GM19397 (cell line): Measurements from ENCODE around the gene CADM2.
"Not testable (repeated sequence)": the region's sequence is repeated elsewhere in the genome, so short reads cannot be mapped to it uniquely, and the experiment has no call there.

Experiments used
- ATAC-seq: cut with Tn5 transposase; IDR thresholded peaks from one replicate; pipeline ENCODE4 v1.9.1; 2021; ENCODE audit warnings: mild to moderate bottlenecking, moderate library complexity; ENCODE audit not compliant: unreplicated experiment

CADM2 gene

GRCh38 chr3:85627932-85628331 lies 669.1 kb downstream of the CADM2 start:
- no peak for ATAC-seq

GRCh38 chr3:85631070-85631469 lies 672.3 kb downstream of the CADM2 start:
- no peak for ATAC-seq

- ATAC-seq = no peak
Measured at GRCh38 chr3:85632921-85633320, 674.1 kb downstream of the CADM2 start.

GRCh38 chr3:85652360-85652759 lies 693.6 kb downstream of the CADM2 start:
- ATAC-seq = no peak

- ATAC-seq = no peak
Measured at GRCh38 chr3:85660451-85660850, 701.7 kb downstream of the CADM2 start.

- no peak for ATAC-seq
Measured at GRCh38 chr3:85662462-85662861, 703.7 kb downstream of the CADM2 start.

- no peak for ATAC-seq
Measured at GRCh38 chr3:85667744-85668143, 709.0 kb downstream of the CADM2 start.

GRCh38 chr3:85670634-85671205 lies 711.9 kb downstream of the CADM2 start:
- no peak for ATAC-seq

GRCh38 chr3:85672761-85673160 lies 714.0 kb downstream of the CADM2 start:
- ATAC-seq = no peak

- ATAC-seq = no peak
Measured at GRCh38 chr3:85678713-85679112, 719.9 kb downstream of the CADM2 start.

GRCh38 chr3:85681906-85682305 lies 723.1 kb downstream of the CADM2 start:
- no peak for ATAC-seq

GRCh38 chr3:85691196-85691595 lies 732.4 kb downstream of the CADM2 start:
- no peak for ATAC-seq

GRCh38 chr3:85697156-85697555 lies 738.4 kb downstream of the CADM2 start:
- ATAC-seq = no peak

- no peak for ATAC-seq
Measured at GRCh38 chr3:85706130-85706529, 747.3 kb downstream of the CADM2 start.

GRCh38 chr3:85708325-85708724 lies 749.5 kb downstream of the CADM2 start:
- not testable (repeated sequence) for ATAC-seq

GRCh38 chr3:85709346-85709892 lies 750.6 kb downstream of the CADM2 start:
- no peak for ATAC-seq

GRCh38 chr3:85710490-85710889 lies 751.7 kb downstream of the CADM2 start:
- ATAC-seq = no peak

- no peak for ATAC-seq
Measured at GRCh38 chr3:85721409-85722145, 762.8 kb downstream of the CADM2 start.

- ATAC-seq = no peak
Measured at GRCh38 chr3:85725809-85726208, 767.0 kb downstream of the CADM2 start.

GRCh38 chr3:85726241-85726640 lies 767.5 kb downstream of the CADM2 start:
- ATAC-seq = no peak

GRCh38 chr3:85737846-85738245 lies 779.1 kb downstream of the CADM2 start:
- no peak for ATAC-seq

- ATAC-seq = no peak
Measured at GRCh38 chr3:85740561-85740960, 781.8 kb downstream of the CADM2 start.
